Activated CD8-positive, alpha-beta memory T cell treated with anti-CD3 and anti-CD28 coated beads for 48 hours (primary cell): ENCODE measurements around the gene CCDC85A.

Experiments used
- DNase-seq, 3 experiments: peaks; one replicate each; pipeline ENCODE4 v3.0.0-alpha.2; 2020; ENCODE audit warnings: low read depth in 2 of 3, low spot score in 2 of 3

The CCDC85A gene

GRCh38 chr2:56357655-56358295 is 174.0 kb downstream of the CCDC85A start:
- no peak for DNase-seq

- DNase-seq = no peak
Measured at GRCh38 chr2:56361844-56362243, 178.1 kb downstream of the CCDC85A start.

- DNase-seq = no peak
Measured at GRCh38 chr2:56364902-56365301, 181.1 kb downstream of the CCDC85A start.

- no peak for DNase-seq
Measured at GRCh38 chr2:56369316-56369715, 185.5 kb downstream of the CCDC85A start.

GRCh38 chr2:56372071-56372656 is 188.4 kb downstream of the CCDC85A start:
- no peak for DNase-seq

- no peak for DNase-seq
Measured at GRCh38 chr2:56375251-56375650, 191.5 kb downstream of the CCDC85A start.

- DNase-seq = no peak
Measured at GRCh38 chr2:56376699-56377665, 193.2 kb downstream of the CCDC85A start.

GRCh38 chr2:56379066-56379465 is 195.3 kb downstream of the CCDC85A start:
- DNase-seq = no peak

GRCh38 chr2:56380861-56381260 is 197.1 kb downstream of the CCDC85A start:
- DNase-seq = no peak

- DNase-seq = no peak
Measured at GRCh38 chr2:56382466-56382865, 198.7 kb downstream of the CCDC85A start.

- no peak for DNase-seq
Measured at GRCh38 chr2:56386657-56387056, 202.9 kb downstream of the CCDC85A start.

GRCh38 chr2:56390644-56391043 is 206.9 kb downstream of the CCDC85A start:
- no peak for DNase-seq

GRCh38 chr2:56410140-56410539 is 226.3 kb downstream of the CCDC85A start:
- DNase-seq = no peak

GRCh38 chr2:56416500-56417176 is 232.8 kb downstream of the CCDC85A start:
- DNase-seq = no peak
